ENCODE measurements around the gene ABO. TPM values are rescaled to one million over a fixed set of nuclear protein-coding genes. Genes with fewer than 3 reads are reported as not detected.
"Not testable (repeated sequence)": the region's sequence is repeated elsewhere in the genome, so short reads cannot be mapped to it uniquely, and the experiment has no call there.

The ABO gene
- total RNA-seq, 2 experiments from 2014 or later = not detected

GRCh38 chr9:133276923-133277322, 1.9 kb upstream of the ABO start:
- Mint-ChIP-seq H3K27ac (no peak overlapping the region), H3K27me3 (peaks cover 56% of the 10 kb centered on the region)

GRCh38 chr9:133276001-133276884, 1.2 kb upstream of the ABO start:
- Mint-ChIP-seq H3K27ac (no peak overlapping the region), H3K36me3 (peaks cover 2% of the 10 kb centered on the region), H3K4me1 (peaks cover 2% of the 10 kb centered on the region), H3K4me3 (no peak overlapping the region), H3K27me3 (peaks cover 58% of the 10 kb centered on the region), H3K9me3 (no peaks in the 10 kb centered on the region)
- DNase-seq = no peak

More at GRCh38 chr9:133276923-133277322, 1.9 kb upstream of the ABO start:
- peaks cover 2% of the 10 kb centered on the region for H3K36me3 Mint-ChIP-seq
- no peak overlapping the region for H3K4me3 Mint-ChIP-seq
- no peaks in the 10 kb centered on the region for H3K9me3 Mint-ChIP-seq
- peaks cover 2% of the 10 kb centered on the region for H3K4me1 Mint-ChIP-seq
- no peak for DNase-seq

- Mint-ChIP-seq H3K4me3 (no peak overlapping the region), H3K4me1 (peaks cover 2% of the 10 kb centered on the region), H3K36me3 (peaks cover 2% of the 10 kb centered on the region), H3K27me3 (peaks cover 66% of the 10 kb centered on the region), H3K27ac (no peak overlapping the region), H3K9me3 (no peaks in the 10 kb centered on the region)
- DNase-seq = no peak
Measured at GRCh38 chr9:133274236-133275104, 531 bp downstream of the ABO start.

GRCh38 chr9:133273819-133274218, 1.2 kb downstream of the ABO start:
- H3K9me3 Mint-ChIP-seq = no peaks in the 10 kb centered on the region
- peaks cover 67% of the 10 kb centered on the region for H3K27me3 Mint-ChIP-seq
- H3K36me3 Mint-ChIP-seq = peaks cover 2% of the 10 kb centered on the region
- no peak overlapping the region for H3K4me3 Mint-ChIP-seq
- H3K4me1 Mint-ChIP-seq = peaks cover 2% of the 10 kb centered on the region
- H3K27ac Mint-ChIP-seq = no peak overlapping the region
- DNase-seq = no peak

- no peak overlapping the region for H3K27ac Mint-ChIP-seq
- no peak for DNase-seq
- H3K27me3 Mint-ChIP-seq = peaks cover 65% of the 10 kb centered on the region
- H3K36me3 Mint-ChIP-seq = peaks cover 2% of the 10 kb centered on the region
- H3K9me3 Mint-ChIP-seq = no peaks in the 10 kb centered on the region
- H3K4me1 Mint-ChIP-seq = peaks cover 2% of the 10 kb centered on the region
- H3K4me3 Mint-ChIP-seq = no peak overlapping the region
Measured at GRCh38 chr9:133273098-133273497, 1.9 kb downstream of the ABO start.

GRCh38 chr9:133269537-133270362, 5.3 kb downstream of the ABO start:
- peaks cover 49% of the 10 kb centered on the region for H3K27me3 Mint-ChIP-seq
- no peaks in the 10 kb centered on the region for H3K36me3 Mint-ChIP-seq
- DNase-seq = no peak
- no peak overlapping the region for H3K4me3 Mint-ChIP-seq
- no peaks in the 10 kb centered on the region for H3K4me1 Mint-ChIP-seq
- H3K27ac Mint-ChIP-seq = no peak overlapping the region
- H3K9me3 Mint-ChIP-seq = no peaks in the 10 kb centered on the region

GRCh38 chr9:133269136-133269535, 5.9 kb downstream of the ABO start:
- H3K4me1 Mint-ChIP-seq, H3K9me3 Mint-ChIP-seq, H3K27ac Mint-ChIP-seq, DNase-seq, H3K4me3 Mint-ChIP-seq, H3K36me3 Mint-ChIP-seq: not testable (repeated sequence)
- peaks cover 44% of the 10 kb centered on the region for H3K27me3 Mint-ChIP-seq

GRCh38 chr9:133268335-133269056, 6.5 kb downstream of the ABO start:
- Mint-ChIP-seq H3K9me3 (no peaks in the 10 kb centered on the region), H3K27ac (no peak overlapping the region)
- no peak for DNase-seq

GRCh38 chr9:133264235-133264764, 10.7 kb downstream of the ABO start:
- H3K27ac Mint-ChIP-seq = no peak overlapping the region
- peaks cover 10% of the 10 kb centered on the region for H3K27me3 Mint-ChIP-seq
- H3K4me1 Mint-ChIP-seq = no peaks in the 10 kb centered on the region
- H3K4me3 Mint-ChIP-seq = no peak overlapping the region
- no peak for DNase-seq
- H3K36me3 Mint-ChIP-seq = no peaks in the 10 kb centered on the region
- no peaks in the 10 kb centered on the region for H3K9me3 Mint-ChIP-seq

More at GRCh38 chr9:133268335-133269056, 6.5 kb downstream of the ABO start:
- Mint-ChIP-seq H3K27me3 (peaks cover 38% of the 10 kb centered on the region), H3K4me3 (no peak overlapping the region), H3K4me1 (no peaks in the 10 kb centered on the region), H3K36me3 (no peaks in the 10 kb centered on the region)

GRCh38 chr9:133263557-133263956, 11.4 kb downstream of the ABO start:
- no peaks in the 10 kb centered on the region for H3K4me1 Mint-ChIP-seq
- no peaks in the 10 kb centered on the region for H3K36me3 Mint-ChIP-seq
- no peak overlapping the region for H3K27ac Mint-ChIP-seq
- no peak for DNase-seq
- peaks cover 7% of the 10 kb centered on the region for H3K27me3 Mint-ChIP-seq
- H3K4me3 Mint-ChIP-seq = no peak overlapping the region
- no peaks in the 10 kb centered on the region for H3K9me3 Mint-ChIP-seq

GRCh38 chr9:133262226-133262625, 12.8 kb downstream of the ABO start:
- Mint-ChIP-seq H3K4me3 (no peak overlapping the region), H3K27ac (no peak overlapping the region), H3K4me1 (no peaks in the 10 kb centered on the region), H3K9me3 (no peaks in the 10 kb centered on the region), H3K27me3 (peaks cover 7% of the 10 kb centered on the region), H3K36me3 (no peaks in the 10 kb centered on the region)
- DNase-seq = no peak

- H3K27me3 Mint-ChIP-seq = peaks cover 3% of the 10 kb centered on the region
- H3K27ac Mint-ChIP-seq = no peak overlapping the region
- H3K9me3 Mint-ChIP-seq = no peaks in the 10 kb centered on the region
- no peaks in the 10 kb centered on the region for H3K4me1 Mint-ChIP-seq
- no peak for DNase-seq
- no peak overlapping the region for H3K4me3 Mint-ChIP-seq
- H3K36me3 Mint-ChIP-seq = no peaks in the 10 kb centered on the region
Measured at GRCh38 chr9:133261753-133262120, 13.3 kb downstream of the ABO start.

- H3K9me3 Mint-ChIP-seq = no peaks in the 10 kb centered on the region
- DNase-seq = no peak
- no peak overlapping the region for H3K4me3 Mint-ChIP-seq
Measured at GRCh38 chr9:133261103-133261752, 13.8 kb downstream of the ABO start.

More at GRCh38 chr9:133261103-133261752, 13.8 kb downstream of the ABO start:
- H3K27ac Mint-ChIP-seq = no peak overlapping the region
- no peaks in the 10 kb centered on the region for H3K36me3 Mint-ChIP-seq
- H3K4me1 Mint-ChIP-seq = no peaks in the 10 kb centered on the region
- H3K27me3 Mint-ChIP-seq = no peaks in the 10 kb centered on the region
